K562 (cell line): Measurements from ENCODE around the gene SMIM7. TPM values are rescaled to one million over a fixed set of nuclear protein-coding genes. Genes with fewer than 3 reads are reported as not detected.

Experiments
- DNMT1 ChIP-seq: fragments of 450-650 bp; IDR thresholded peaks from 2 replicates; pipeline ENCODE4 v1.6.1; 2016; ENCODE audit warnings: antibody characterized with exemption, mild to moderate bottlenecking
- EP300 ChIP-seq: IDR thresholded peaks from 2 replicates; pipeline ENCODE4 v1.6.1; 2012; ENCODE audit warnings: low read length, improper control_type of control experiment
- KDM4B ChIP-seq, 2 experiments: fragments of 450-650 bp in 1 of 2; sonication (generic) in 1 of 2; IDR thresholded peaks; 2 replicates each; pipeline ENCODE4 v1.6.1; 2016 to 2017; ENCODE audit warnings: borderline replicate concordance in 2 of 2, antibody characterized with exemption in 1 of 2, low read depth in 1 of 2, mild to moderate bottlenecking in 1 of 2
- NCOA2 ChIP-seq, 2 experiments: fragments of 450-650 bp; IDR thresholded peaks; 2 replicates each; pipeline ENCODE4 v1.6.1; 2018; ENCODE audit warnings: mild to moderate bottlenecking in 2 of 2, moderate library complexity in 1 of 2; ENCODE audit not compliant: partially characterized antibody in 2 of 2
- POLR3G ChIP-seq: IDR thresholded peaks from 2 replicates; pipeline ENCODE4 v1.6.1; 2011; ENCODE audit not compliant: insufficient read length, insufficient replicate concordance; ENCODE audit errors: extremely low read depth
- RB1 ChIP-seq: fragments of 450-650 bp; IDR thresholded peaks from 2 replicates; pipeline ENCODE4 v1.6.1; 2017; ENCODE audit warnings: low read depth, mild to moderate bottlenecking
- RBM17 ChIP-seq: fragments of 200-400 bp; formaldehyde crosslinking; IDR thresholded peaks from 2 replicates; pipeline ENCODE4 v1.6.1; 2017; ENCODE audit warnings: low read depth, mild to moderate bottlenecking, low read length, borderline replicate concordance
- STAT5B ChIP-seq: fragments of 250-450 bp; sonication (Bioruptor Pico); IDR thresholded peaks from 2 replicates; pipeline ENCODE4 v1.8.0; 2021; ENCODE audit warnings: mild to moderate bottlenecking, inconsistent platforms
- polyA plus RNA-seq, 8 experiments: library from polyadenylated mRNA; depleted of rRNA in 4 of 8; stranded (reverse) in 5 of 8; unstranded in 3 of 8; fragments of >200 nt; fragmentation: Nextera tagmentation in 2 of 8; fragmentation: Illumina TruSeq in 1 of 8; extraction: Ambion mirVana in 2 of 8; extraction: Trizol in 1 of 8; gene quantifications; 2 replicates each; pipeline versions ENCODE4 v1.2.1 to v1.2.3, GENCODE V29; 2011 to 2014; ENCODE audit warnings: inconsistent platforms in 1 of 8, missing spikeins in 1 of 8
- total RNA-seq, 7 experiments: library from RNA; depleted of rRNA in 6 of 7; stranded (reverse); fragments of >200 nt in 6 of 7; fragmentation: Illumina TruSeq in 2 of 7; extraction: Trizol in 2 of 7; gene quantifications; 2 replicates each; pipeline versions ENCODE4 v1.2.1 to v1.2.3, GENCODE V29; 2011 to 2021; ENCODE audit warnings: low replicate concordance in 1 of 7
- TF ChIP-seq, protein P1 (sequence below): fragments of 150-350 bp; conservative IDR thresholded peaks from 2 replicates; pipeline ENCODE4 v1.6.1; 2014; ENCODE audit warnings: low read length
- TF ChIP-seq, protein P2 (sequence below), 2 experiments: fragments of 450-650 bp; IDR thresholded peaks; 2 replicates each; pipeline ENCODE4 v1.6.1; 2016

The SMIM7 gene
- total and polyA plus RNA-seq, 9 of the 15 experiments (the other 6 are each of a cell fraction or from before 2014, with no cell fraction given) = 55.3 to 265 (median 107) TPM

DNA sequence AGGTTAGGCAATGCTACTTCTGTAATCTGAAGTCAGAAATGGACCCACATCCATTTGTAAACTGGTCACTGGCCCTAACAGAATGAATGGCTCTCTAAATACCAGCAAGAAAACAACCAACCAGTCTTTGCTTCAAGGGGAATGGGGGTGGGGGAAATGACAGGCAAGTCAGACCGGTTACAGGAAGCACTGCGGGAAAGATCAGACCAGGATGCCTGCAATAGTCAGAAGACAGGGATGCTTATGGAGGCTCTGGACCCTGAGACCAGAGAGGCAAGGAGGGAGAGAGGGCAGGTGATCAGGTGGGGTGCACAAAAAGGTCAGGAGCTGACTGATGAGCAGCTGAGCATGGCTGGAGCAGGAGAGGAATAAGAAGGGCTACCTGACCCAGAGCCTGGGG, 45.0 kb downstream of the SMIM7 start (continued):
- TF ChIP-seq, protein P1, sequence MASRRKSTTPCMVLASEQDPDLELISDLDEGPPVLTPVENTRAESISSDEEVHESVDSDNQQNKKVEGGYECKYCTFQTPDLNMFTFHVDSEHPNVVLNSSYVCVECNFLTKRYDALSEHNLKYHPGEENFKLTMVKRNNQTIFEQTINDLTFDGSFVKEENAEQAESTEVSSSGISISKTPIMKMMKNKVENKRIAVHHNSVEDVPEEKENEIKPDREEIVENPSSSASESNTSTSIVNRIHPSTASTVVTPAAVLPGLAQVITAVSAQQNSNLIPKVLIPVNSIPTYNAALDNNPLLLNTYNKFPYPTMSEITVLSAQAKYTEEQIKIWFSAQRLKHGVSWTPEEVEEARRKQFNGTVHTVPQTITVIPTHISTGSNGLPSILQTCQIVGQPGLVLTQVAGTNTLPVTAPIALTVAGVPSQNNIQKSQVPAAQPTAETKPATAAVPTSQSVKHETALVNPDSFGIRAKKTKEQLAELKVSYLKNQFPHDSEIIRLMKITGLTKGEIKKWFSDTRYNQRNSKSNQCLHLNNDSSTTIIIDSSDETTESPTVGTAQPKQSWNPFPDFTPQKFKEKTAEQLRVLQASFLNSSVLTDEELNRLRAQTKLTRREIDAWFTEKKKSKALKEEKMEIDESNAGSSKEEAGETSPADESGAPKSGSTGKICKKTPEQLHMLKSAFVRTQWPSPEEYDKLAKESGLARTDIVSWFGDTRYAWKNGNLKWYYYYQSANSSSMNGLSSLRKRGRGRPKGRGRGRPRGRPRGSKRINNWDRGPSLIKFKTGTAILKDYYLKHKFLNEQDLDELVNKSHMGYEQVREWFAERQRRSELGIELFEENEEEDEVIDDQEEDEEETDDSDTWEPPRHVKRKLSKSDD = no peak
- TF ChIP-seq POLR3G (no peak), RBM17 (no peak), NCOA2 (IDR thresholded peaks at IDR 0.05; ENCODE audit: partially characterized antibody in 2 of 2) (no peak), EP300 (no peak), KDM4B (IDR thresholded peaks at IDR 0.05; ENCODE audit: borderline replicate concordance in 2 of 2, low read depth in 1 of 2) (no peak), DNMT1 (no peak), STAT5B (CRISPR knock-in tag) (no peak), RB1 (no peak)
- TF ChIP-seq, protein P2, sequence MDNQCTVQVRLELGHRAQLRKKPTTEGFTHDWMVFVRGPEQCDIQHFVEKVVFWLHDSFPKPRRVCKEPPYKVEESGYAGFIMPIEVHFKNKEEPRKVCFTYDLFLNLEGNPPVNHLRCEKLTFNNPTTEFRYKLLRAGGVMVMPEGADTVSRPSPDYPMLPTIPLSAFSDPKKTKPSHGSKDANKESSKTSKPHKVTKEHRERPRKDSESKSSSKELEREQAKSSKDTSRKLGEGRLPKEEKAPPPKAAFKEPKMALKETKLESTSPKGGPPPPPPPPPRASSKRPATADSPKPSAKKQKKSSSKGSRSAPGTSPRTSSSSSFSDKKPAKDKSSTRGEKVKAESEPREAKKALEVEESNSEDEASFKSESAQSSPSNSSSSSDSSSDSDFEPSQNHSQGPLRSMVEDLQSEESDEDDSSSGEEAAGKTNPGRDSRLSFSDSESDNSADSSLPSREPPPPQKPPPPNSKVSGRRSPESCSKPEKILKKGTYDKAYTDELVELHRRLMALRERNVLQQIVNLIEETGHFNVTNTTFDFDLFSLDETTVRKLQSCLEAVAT (IDR thresholded peaks at IDR 0.05) = no peak
